Bone marrow (tissue), 2 donors: ENCODE measurements around the gene SUPT20H.
"Not testable (repeated sequence)": the region's sequence is repeated elsewhere in the genome, so short reads cannot be mapped to it uniquely, and the experiment has no call there.

ENCODE experiments used
- DNase-seq, 2 donors: peaks; one replicate each; lab custom pipeline; 2025; lab: John Stamatoyannopoulos, UW

SUPT20H gene

DNA sequence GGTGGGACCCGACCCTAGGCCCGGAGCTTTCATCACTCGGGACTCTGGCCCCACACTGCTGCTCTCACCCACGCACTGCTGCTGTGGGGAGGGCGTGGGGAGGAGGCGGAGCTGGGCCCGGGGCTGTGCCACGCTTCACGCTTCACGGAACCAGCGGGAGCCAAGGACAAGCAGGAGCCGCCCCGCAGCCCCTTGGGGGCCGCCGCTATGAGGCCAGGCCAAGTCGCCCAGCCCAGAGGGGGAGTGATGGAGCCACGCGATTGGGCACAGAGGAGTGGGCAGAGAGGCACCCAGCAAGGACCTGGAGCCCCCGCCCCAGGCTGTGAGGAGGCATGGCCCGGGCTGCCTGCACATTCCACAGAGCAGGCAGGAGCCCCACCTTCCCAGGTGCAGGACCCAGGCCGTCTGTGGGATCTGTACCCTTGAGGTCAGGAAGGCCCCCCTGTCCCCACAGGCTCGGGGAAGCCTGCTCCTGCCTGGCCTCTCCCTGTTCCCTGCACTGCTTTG lies 10.2 kb upstream of the SUPT20H start:
- no peak for DNase-seq

DNA sequence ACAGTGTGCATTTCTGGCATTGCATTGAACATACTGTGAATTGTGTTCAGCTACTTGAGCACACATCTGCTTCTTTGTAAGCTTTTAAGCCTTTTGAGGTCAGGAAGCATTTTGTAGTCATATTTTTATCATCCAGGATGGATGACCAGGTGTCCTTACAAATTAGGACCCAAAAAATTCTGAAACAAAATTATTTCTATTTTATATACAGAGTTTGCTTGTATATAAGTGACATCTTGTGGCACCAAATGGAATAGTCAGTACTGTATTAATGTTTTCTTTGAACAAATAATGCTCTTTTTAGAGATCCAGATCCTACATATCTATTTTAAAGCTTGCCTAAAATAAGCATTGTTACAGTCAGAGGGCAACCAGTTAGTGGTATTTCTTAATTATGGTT lies 9.5 kb upstream of the SUPT20H start:
- no peak for DNase-seq

GRCh38 chr13:37067874-37068273 lies 8.4 kb upstream of the SUPT20H start:
- no peak for DNase-seq

DNA sequence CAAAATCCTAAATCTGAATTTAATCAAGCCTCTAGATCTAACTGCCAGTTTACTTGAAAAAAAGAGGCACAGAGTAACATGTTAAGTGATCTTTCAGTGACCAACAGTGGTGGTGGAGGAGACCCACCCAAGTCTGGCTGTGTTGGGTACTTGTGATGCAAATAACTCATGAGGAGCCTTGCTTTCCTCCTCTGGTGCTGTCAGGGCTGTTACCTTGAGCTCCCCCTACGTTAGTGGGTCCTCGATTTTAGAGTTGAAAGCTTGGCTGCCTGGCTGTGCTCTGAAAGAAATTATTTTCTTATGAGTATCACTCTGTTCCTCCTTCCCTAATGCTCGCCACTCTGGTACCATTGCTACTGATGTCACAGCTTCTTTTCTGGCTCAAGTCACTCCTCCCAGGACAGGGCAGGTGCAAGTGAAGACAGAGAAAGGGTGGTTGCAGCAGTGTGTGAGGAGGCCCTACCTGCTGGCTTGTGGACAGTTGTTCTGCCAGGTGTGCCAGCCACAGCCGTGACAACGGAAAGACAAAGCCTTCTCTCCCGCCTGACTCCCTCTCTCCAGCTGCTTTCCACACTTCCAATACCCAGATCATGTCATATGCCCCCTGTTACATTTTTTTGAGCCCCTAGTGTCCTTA lies 6.5 kb upstream of the SUPT20H start:
- no peak for DNase-seq

GRCh38 chr13:37059848-37060192 lies 332 bp upstream of the SUPT20H start:
- DNase-seq, result no peak

DNA sequence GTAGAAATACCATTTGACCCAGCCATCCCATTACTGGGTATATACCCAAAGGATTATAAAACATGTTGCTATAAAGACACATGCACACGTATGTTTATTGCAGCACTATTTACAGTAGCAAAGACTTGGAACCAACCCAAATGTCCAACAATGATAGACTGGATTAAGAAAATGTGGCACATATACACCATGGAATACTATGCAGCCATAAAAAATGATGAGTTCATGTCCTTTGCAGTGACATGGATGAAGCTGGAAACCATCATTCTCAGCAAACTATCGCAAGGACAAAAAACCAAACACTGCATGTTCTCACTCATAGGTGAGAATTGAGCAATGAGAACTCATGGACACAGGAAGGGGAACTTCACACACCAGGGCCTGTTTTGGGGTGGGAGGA lies 3.3 kb downstream of the SUPT20H start:
- not testable (repeated sequence) for DNase-seq

DNA sequence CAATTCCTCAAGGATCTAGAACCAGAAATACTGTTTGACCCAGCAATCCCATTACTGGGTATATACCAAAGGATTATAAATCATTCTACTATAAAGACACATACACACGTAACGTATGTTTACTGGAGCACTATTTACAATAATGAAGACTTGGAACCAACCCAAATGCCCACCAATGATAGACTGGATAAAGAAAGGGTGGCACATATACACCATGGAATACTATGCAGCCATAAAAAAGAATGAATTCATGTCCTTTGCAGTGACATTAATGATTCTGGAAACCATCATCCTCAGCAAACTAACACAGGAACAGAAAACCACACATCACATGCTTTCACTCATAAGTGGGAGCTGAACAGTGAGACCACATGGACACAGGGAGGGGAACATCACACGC lies 6.4 kb downstream of the SUPT20H start:
- not testable (repeated sequence) for DNase-seq

DNA sequence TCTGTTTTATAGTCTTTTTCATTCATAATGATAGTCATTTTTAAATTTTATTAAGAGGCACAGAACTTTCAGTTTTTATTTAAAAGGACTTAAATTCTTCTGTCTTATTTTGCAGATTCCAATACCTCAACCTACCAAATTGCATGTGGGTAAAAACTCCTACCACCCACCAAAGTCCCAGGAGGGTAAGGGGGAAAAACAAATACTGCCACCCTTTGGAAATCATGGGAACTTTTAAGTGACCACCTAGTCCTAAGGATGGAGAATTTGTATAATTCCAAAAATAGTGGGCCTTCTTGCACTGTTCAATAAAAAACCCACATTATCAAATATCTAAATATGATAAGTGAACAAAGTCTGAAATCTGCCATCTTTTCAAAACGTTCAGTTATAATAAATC lies 9.7 kb downstream of the SUPT20H start:
- DNase-seq, result no peak

- no peak for DNase-seq
Observed at GRCh38 chr13:37047846-37048245, 11.6 kb downstream of the SUPT20H start.

GRCh38 chr13:37047032-37047431 lies 12.5 kb downstream of the SUPT20H start:
- no peak for DNase-seq

- no peak for DNase-seq
Observed at GRCh38 chr13:37046062-37046461, 13.4 kb downstream of the SUPT20H start.

GRCh38 chr13:37040789-37041188 lies 18.7 kb downstream of the SUPT20H start:
- DNase-seq, result no peak

- no peak for DNase-seq
Observed at GRCh38 chr13:37039896-37040295, 19.6 kb downstream of the SUPT20H start.

DNA sequence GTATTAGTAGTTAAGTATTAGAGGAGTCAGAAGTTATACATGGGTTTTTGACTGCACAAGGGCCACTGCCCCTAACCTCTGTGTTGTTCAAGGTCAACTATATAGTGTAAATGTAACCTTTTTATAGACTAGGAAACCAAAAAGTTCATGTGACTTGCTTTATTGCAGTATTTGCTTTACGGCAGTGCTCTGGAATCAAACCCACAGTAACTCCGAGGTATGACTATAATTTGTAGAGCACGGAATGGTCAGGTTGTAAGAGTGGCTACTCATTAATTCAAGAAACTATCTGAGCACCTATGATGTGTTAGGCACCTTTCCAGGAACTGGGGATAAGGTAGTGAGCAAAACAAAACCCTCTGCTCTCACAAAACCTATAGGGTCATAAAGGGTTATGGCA lies 22.2 kb downstream of the SUPT20H start:
- no peak for DNase-seq

DNA sequence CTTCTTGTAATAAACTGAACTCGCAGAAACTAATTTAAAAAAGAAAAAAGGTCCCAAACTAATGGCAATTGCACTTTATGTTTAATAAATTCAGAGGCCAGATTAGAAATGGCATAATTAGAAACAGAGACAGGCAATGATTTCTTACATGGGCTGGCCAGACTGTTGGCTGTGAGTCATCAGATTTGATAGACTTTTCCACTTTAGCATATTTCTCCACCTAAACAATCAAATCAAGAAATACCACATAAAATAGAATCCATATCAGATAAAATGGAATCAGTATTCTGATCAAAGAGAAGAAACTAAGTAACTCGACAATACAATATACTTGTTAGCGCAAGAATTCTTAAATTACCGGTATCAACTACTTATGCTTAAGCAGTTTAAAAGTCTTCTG lies 29.9 kb downstream of the SUPT20H start:
- DNase-seq, result no peak

DNA sequence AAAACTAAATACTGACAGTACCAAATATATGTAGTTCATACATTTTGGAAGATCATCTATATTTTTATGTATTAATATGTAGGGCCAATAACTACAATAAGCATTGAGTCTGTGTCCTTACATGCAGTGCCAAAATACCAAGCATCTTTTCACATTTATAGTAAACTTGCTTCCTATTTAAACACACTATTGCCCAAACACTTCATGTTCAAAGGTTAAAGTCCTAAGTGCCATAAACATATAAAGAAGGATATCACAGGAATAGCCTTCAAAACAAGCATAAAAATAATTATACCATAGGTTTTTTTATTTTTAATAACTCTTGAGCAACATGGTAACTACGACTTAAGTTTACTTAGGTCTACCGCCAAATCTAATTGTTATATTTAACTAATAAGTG lies 31.8 kb downstream of the SUPT20H start:
- no peak for DNase-seq

GRCh38 chr13:37026771-37027170 lies 32.7 kb downstream of the SUPT20H start:
- no peak for DNase-seq

GRCh38 chr13:37023871-37024270 lies 35.6 kb downstream of the SUPT20H start:
- DNase-seq, result no peak

GRCh38 chr13:37014609-37015008 lies 44.9 kb downstream of the SUPT20H start:
- DNase-seq, result no peak

- DNase-seq, result no peak
Observed at GRCh38 chr13:37011788-37012187, 47.7 kb downstream of the SUPT20H start.

GRCh38 chr13:37011002-37011401 lies 48.5 kb downstream of the SUPT20H start:
- no peak for DNase-seq

GRCh38 chr13:37010424-37010823 lies 49.1 kb downstream of the SUPT20H start:
- no peak for DNase-seq

- DNase-seq, result no peak
Observed at GRCh38 chr13:37009692-37010091, 49.8 kb downstream of the SUPT20H start.

DNA sequence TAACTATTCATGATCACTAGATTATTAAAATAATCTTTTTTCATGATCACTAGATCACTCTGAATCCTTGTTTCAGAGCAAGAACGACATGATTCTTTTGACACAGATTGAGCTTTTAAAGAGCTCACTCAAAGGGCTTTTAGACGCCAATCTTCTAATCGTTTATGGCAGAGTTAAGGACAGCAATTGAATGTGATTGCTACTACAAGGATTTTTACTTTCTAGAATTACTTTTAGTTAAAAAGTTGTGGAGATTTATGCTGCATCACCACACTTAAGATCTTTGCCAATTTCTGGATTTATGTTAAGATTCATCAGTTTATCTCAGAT lies 57.6 kb downstream of the SUPT20H start:
- no peak for DNase-seq
